Prostate gland (tissue), 2 donors: Measurements from ENCODE around the gene VDR. TPM values are rescaled to one million over a fixed set of nuclear protein-coding genes. Genes with fewer than 3 reads are reported as not detected.

Source experiments
- DNase-seq: peaks from one replicate; pipeline ENCODE4 v3.0.0-alpha.2; 2019; ENCODE audit warnings: low spot score
- H3K27ac ChIP-seq, 2 donors: fragments of 200-600 bp; sonication (generic); 2 replicates each; pipeline ENCODE4 v1.5.1; 2017 to 2019
- H3K27me3 ChIP-seq: fragments of 200-600 bp; sonication (generic); replicated peaks from 2 replicates; pipeline ENCODE4 v1.5.1; 2019; ENCODE audit not compliant: insufficient read depth
- H3K36me3 ChIP-seq, 2 donors: fragments of 200-600 bp; sonication (generic); 1 replicate in 1 of 2; 2 replicates in 1 of 2; pipeline versions ENCODE4 v1.5.1 to v1.8.1; 2017 to 2019
- H3K4me1 ChIP-seq: fragments of 200-600 bp; sonication (generic); replicated peaks from 2 replicates; pipeline ENCODE4 v1.5.1; 2019
- H3K4me3 ChIP-seq, 2 donors: fragments of 200-600 bp; sonication (generic); 2 replicates each; pipeline ENCODE4 v1.5.1; 2017 to 2019
- H3K9me3 ChIP-seq: fragments of 200-600 bp; sonication (generic); 2 replicates; pipeline ENCODE4 v1.5.1; 2017
- CTCF ChIP-seq, 4 experiments: fragments of 200-600 bp in 2 of 4; fragments of 450-650 bp in 2 of 4; sonication (generic) in 2 of 4; IDR thresholded peaks; 1 replicate in 3 of 4; 2 replicates in 1 of 4; pipeline ENCODE4 v1.5.1; 2016 to 2019; ENCODE audit warnings: antibody characterized with exemption in 4 of 4, mild to moderate bottlenecking in 2 of 4, moderate library complexity in 2 of 4
- POLR2A ChIP-seq: fragments of 450-650 bp; IDR thresholded peaks from one replicate; pipeline ENCODE4 v1.6.1; 2016; ENCODE audit warnings: antibody characterized with exemption, mild to moderate bottlenecking
- POLR2AphosphoS5 ChIP-seq: sonication (generic); formaldehyde crosslinking; IDR thresholded peaks from one replicate; pipeline ENCODE4 v1.6.1; 2017; ENCODE audit warnings: antibody characterized with exemption
- WGBS: methylation state at CpG from one replicate; pipeline ENCODE4 v1.1.5; 2018; 5-methylcytosine and 5-hydroxymethylcytosine counted together
- intact Hi-C: fragments of 100-400 bp; cut with DNase I; formaldehyde crosslinking; loops from one replicate; pipeline ENCODE4 v1.14.2; 2022
- total RNA-seq, 2 donors: library from RNA; depleted of rRNA; stranded (reverse); fragments of >200 nt; gene quantifications; one replicate each; pipeline ENCODE4 v1.1.0, GENCODE V29; 2016

VDR gene
- total RNA-seq, 2 donors from 2014 or later, result 3.4 to 4.3 TPM

- H3K27me3 ChIP-seq, result no peaks in the 10 kb centered on the region
- no peaks in the 10 kb centered on the region for H3K4me1 ChIP-seq
- no peak overlapping the region for H3K4me3 ChIP-seq
- H3K9me3 ChIP-seq, result no peaks in the 10 kb centered on the region
- WGBS, result 43% methylated on average over 1 of the region's 1 CpG
- H3K27ac ChIP-seq, result no peak overlapping the region
- DNase-seq, result no peak
- H3K36me3 ChIP-seq, result no peaks in the 10 kb centered on the region
- TF ChIP-seq CTCF (IDR thresholded peaks at IDR 0.05) (no peak), POLR2AphosphoS5 (no peak), POLR2A (no peak)
- intact Hi-C loops, result no loop called here
These were observed 26.4 kb upstream of the VDR start for GRCh38 chr12:47931187-47931586.

- no peaks in the 10 kb centered on the region for H3K36me3 ChIP-seq
- no peak overlapping the region for H3K27ac ChIP-seq
- intact Hi-C loops, result no loop called here
- no peak for DNase-seq
- TF ChIP-seq POLR2A (no peak), POLR2AphosphoS5 (no peak), CTCF (IDR thresholded peaks at IDR 0.05) (no peak)
- no peaks in the 10 kb centered on the region for H3K9me3 ChIP-seq
- H3K4me3 ChIP-seq, result no peak overlapping the region
- H3K27me3 ChIP-seq, result no peaks in the 10 kb centered on the region
- 93% methylated on average over 5 of the region's 5 CpGs for WGBS
- no peaks in the 10 kb centered on the region for H3K4me1 ChIP-seq
These were observed 25.8 kb upstream of the VDR start for GRCh38 chr12:47930634-47931033.

GRCh38 chr12:47927346-47927745 lies 22.6 kb upstream of the VDR start:
- TF ChIP-seq POLR2AphosphoS5 (no peak), POLR2A (no peak), CTCF (IDR thresholded peaks at IDR 0.05) (no peak)
- Histone ChIP-seq H3K36me3 (no peaks in the 10 kb centered on the region), H3K9me3 (no peaks in the 10 kb centered on the region), H3K4me3 (no peak overlapping the region), H3K27ac (no peak overlapping the region), H3K4me1 (no peaks in the 10 kb centered on the region), H3K27me3 (no peaks in the 10 kb centered on the region)
- intact Hi-C loops, result no loop called here
- 88% methylated on average over 3 of the region's 3 CpGs for WGBS
- DNase-seq, result no peak

GRCh38 chr12:47921907-47922306 lies 17.1 kb upstream of the VDR start:
- Histone ChIP-seq H3K4me1 (no peaks in the 10 kb centered on the region), H3K27me3 (no peaks in the 10 kb centered on the region), H3K4me3 (no peak overlapping the region), H3K36me3 (no peaks in the 10 kb centered on the region), H3K9me3 (no peaks in the 10 kb centered on the region), H3K27ac (no peak overlapping the region)
- intact Hi-C loops, result no loop called here
- no peak for DNase-seq
- 72% methylated on average over 1 of the region's 1 CpG for WGBS
- TF ChIP-seq POLR2AphosphoS5 (no peak), CTCF (IDR thresholded peaks at IDR 0.05) (no peak), POLR2A (no peak)

GRCh38 chr12:47920913-47921312 lies 16.1 kb upstream of the VDR start:
- intact Hi-C loops, result no loop called here
- DNase-seq, result no peak
- H3K27ac ChIP-seq, result no peak overlapping the region
- WGBS, result 72% methylated on average over 6 of the region's 6 CpGs
- no peaks in the 10 kb centered on the region for H3K36me3 ChIP-seq
- H3K4me1 ChIP-seq, result no peaks in the 10 kb centered on the region
- H3K4me3 ChIP-seq, result no peak overlapping the region
- H3K9me3 ChIP-seq, result no peaks in the 10 kb centered on the region
- H3K27me3 ChIP-seq, result no peaks in the 10 kb centered on the region
- TF ChIP-seq CTCF (IDR thresholded peaks at IDR 0.05), result no peak
- TF ChIP-seq POLR2AphosphoS5, result no peak
- TF ChIP-seq POLR2A, result no peak
